Panc1 (cell line): ENCODE data around the gene MYADML2.

Experiments
- CTCF ChIP-seq: fragments of 450-650 bp; IDR thresholded peaks from 2 replicates; pipeline ENCODE4 v1.5.1; 2017; ENCODE audit warnings: mild to moderate bottlenecking
- POLR2AphosphoS5 ChIP-seq: IDR thresholded peaks from 2 replicates; pipeline ENCODE4 v1.6.1; 2012; ENCODE audit warnings: mild to moderate bottlenecking, low read depth, low read length, moderate library complexity
- REST ChIP-seq, 2 experiments: IDR thresholded peaks; 2 replicates each; pipeline ENCODE4 v1.6.1; 2011 to 2012; ENCODE audit warnings: low read depth in 2 of 2, control low read depth in 1 of 2, low read length in 1 of 2, mild to moderate bottlenecking in 1 of 2, moderate library complexity in 1 of 2; ENCODE audit not compliant: insufficient read depth in 1 of 2
- SIN3A ChIP-seq: IDR thresholded peaks from 2 replicates; pipeline ENCODE4 v1.6.1; 2012; ENCODE audit warnings: low read depth, mild to moderate bottlenecking, low read length, moderate library complexity, borderline replicate concordance; ENCODE audit not compliant: insufficient read depth
- TCF7L2 ChIP-seq: IDR thresholded peaks from 2 replicates; pipeline ENCODE4 v1.6.1; 2011; ENCODE audit warnings: mild to moderate bottlenecking, low read depth, low read length, inconsistent platforms

DNA sequence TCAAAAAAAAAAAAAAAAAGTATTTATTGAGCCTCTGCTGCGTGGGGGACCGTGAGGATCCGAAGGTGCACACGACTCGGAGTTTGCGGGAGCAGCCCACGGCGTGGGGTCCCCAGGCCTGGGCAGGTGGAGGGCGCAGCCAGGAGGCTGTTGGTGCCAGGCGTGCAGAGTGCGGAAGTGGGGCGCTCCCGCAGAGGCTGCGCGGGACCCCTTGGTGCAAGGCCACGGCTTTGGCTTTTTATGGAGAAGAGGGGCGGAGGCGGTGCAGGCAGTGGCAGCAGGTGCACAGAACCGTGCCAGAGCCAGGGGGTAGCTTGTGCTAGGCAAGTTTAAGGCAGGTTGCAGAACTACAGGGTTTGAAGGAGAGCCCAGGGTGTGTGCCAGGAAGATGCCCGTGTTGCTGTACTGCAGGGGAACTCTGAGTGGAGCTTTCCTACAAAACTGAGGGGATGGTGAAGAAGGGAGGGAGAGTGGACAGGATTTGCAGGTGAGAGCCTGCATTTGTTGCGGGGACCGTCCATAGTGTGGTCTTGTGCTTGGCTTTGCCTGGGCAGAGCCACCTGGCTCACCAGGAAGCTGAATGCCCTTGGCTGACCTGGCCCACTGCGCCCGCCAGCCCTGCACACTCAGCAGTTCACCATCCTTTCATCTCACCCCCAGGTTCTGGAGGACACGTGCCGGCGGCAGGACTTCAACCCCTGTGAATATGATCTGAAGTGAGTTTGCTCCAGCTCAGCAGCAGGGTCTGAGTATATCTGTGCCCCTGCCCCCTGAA, 31.7 kb upstream of the MYADML2 start:
- no peak for TF ChIP-seq SIN3A
- TF ChIP-seq POLR2AphosphoS5 = no peak
- no peak for TF ChIP-seq CTCF
- no peak for TF ChIP-seq REST (IDR thresholded peaks at IDR 0.05; ENCODE audit: insufficient read depth in 1 of 2, low read depth in 2 of 2, low read length in 1 of 2)
- no peak for TF ChIP-seq TCF7L2
